Stimulated activated naive CD8-positive, alpha-beta T cell treated with anti-CD3 and anti-CD28 coated beads, Interleukin-15, amount 100 ng/mL, for 72 hours (primary cell): ENCODE results near the gene KCNE1.
"Not testable (repeated sequence)": the region's sequence is repeated elsewhere in the genome, so short reads cannot be mapped to it uniquely, and the experiment has no call there.

Source experiments
- ATAC-seq: fragments of 150-1000 bp; cut with Tn5 transposase; 2 replicates; pipeline ENCODE4 v1.10.0; 2021; ENCODE audit warnings: mild to moderate bottlenecking, moderate library complexity
- DNase-seq, 2 donors: peaks; one replicate each; pipeline ENCODE4 v3.0.0; 2021 to 2022
- H3K27ac Mint-ChIP-seq, 2 donors: one replicate each; pipeline ENCODE4 v1.8.0; 2022; ENCODE audit warnings: mild to moderate bottlenecking in 2 of 2, mixed read lengths in 2 of 2, moderate library complexity in 2 of 2
- H3K27me3 Mint-ChIP-seq: one replicate; pipeline ENCODE4 v1.8.0; 2022; ENCODE audit warnings: mixed read lengths
- H3K4me1 Mint-ChIP-seq: one replicate; pipeline ENCODE4 v1.8.0; 2022; ENCODE audit warnings: mild to moderate bottlenecking, mixed read lengths
- H3K4me3 Mint-ChIP-seq, 2 donors: one replicate each; pipeline ENCODE4 v1.8.0; 2022; ENCODE audit warnings: mild to moderate bottlenecking in 2 of 2, mixed read lengths in 2 of 2, moderate library complexity in 1 of 2
- H3K9me3 Mint-ChIP-seq, 2 donors: one replicate each; pipeline ENCODE4 v1.8.0; 2022; ENCODE audit warnings: mixed read lengths in 2 of 2

The KCNE1 gene

GRCh38 chr21:34511787-34512455, at the start of gene KCNE1:
KCNE1 (minus strand) TSS chr21:34512210; CDS start chr21:34449634, 62,576 bp downstream.
- peaks cover 15% of the 10 kb centered on the region for H3K27me3 Mint-ChIP-seq
- no peak within 1 kb of the TSS for H3K4me3 Mint-ChIP-seq
- peaks cover 5% of the 10 kb centered on the region for H3K4me1 Mint-ChIP-seq
- H3K9me3 Mint-ChIP-seq, result no peaks in the 10 kb centered on the region
- DNase-seq (no peak), ATAC-seq (no peak)
- H3K27ac Mint-ChIP-seq, result no peak within 1 kb of the TSS

- Mint-ChIP-seq H3K9me3 (no peaks in the 10 kb centered on the region), H3K27me3 (no peaks in the 10 kb centered on the region), H3K27ac (no peak overlapping the region), H3K4me3 (no peak overlapping the region), H3K4me1 (no peaks in the 10 kb centered on the region)
- ATAC-seq, result no peak
- no peak for DNase-seq
Observed at GRCh38 chr21:34561806-34562205, 49.8 kb upstream of the KCNE1 start.

- DNase-seq (no peak), ATAC-seq (no peak)
- Mint-ChIP-seq H3K4me1 (no peaks in the 10 kb centered on the region), H3K4me3 (no peak overlapping the region), H3K27me3 (no peaks in the 10 kb centered on the region), H3K27ac (peak overlapping the region in 1 of 2 donors; percentile 22), H3K9me3 (no peaks in the 10 kb centered on the region)
Observed at GRCh38 chr21:34560609-34561008, 48.6 kb upstream of the KCNE1 start.

- no peak overlapping the region for H3K27ac Mint-ChIP-seq
Observed at GRCh38 chr21:34560021-34560420, 48.0 kb upstream of the KCNE1 start.

GRCh38 chr21:34559089-34559631, 47.1 kb upstream of the KCNE1 start:
- Mint-ChIP-seq H3K4me1 (no peaks in the 10 kb centered on the region), H3K27me3 (no peaks in the 10 kb centered on the region), H3K4me3 (no peak overlapping the region), H3K27ac (no peak overlapping the region), H3K9me3 (peaks cover 12% of the 10 kb centered on the region in 2 donors)
- DNase-seq (no peak), ATAC-seq (no peak)

More at GRCh38 chr21:34560021-34560420, 48.0 kb upstream of the KCNE1 start:
- Mint-ChIP-seq H3K27me3 (no peaks in the 10 kb centered on the region), H3K4me3 (no peak overlapping the region), H3K4me1 (no peaks in the 10 kb centered on the region), H3K9me3 (peaks cover 3 to 4% of the 10 kb centered on the region in 2 donors)
- ATAC-seq (no peak), DNase-seq (no peak)

- H3K27me3 Mint-ChIP-seq, result no peaks in the 10 kb centered on the region
- peaks cover under 1% of the 10 kb centered on the region for H3K4me1 Mint-ChIP-seq
- no peak for ATAC-seq
- no peak for DNase-seq
- peaks cover 12 to 13% of the 10 kb centered on the region in 2 donors for H3K9me3 Mint-ChIP-seq
- no peak overlapping the region for H3K27ac Mint-ChIP-seq
- no peak overlapping the region for H3K4me3 Mint-ChIP-seq
Observed at GRCh38 chr21:34558166-34558565, 46.2 kb upstream of the KCNE1 start.

- no peaks in the 10 kb centered on the region for H3K27me3 Mint-ChIP-seq
- H3K27ac Mint-ChIP-seq, result no peak overlapping the region
- H3K4me3 Mint-ChIP-seq, result no peak overlapping the region
- peaks cover 6% of the 10 kb centered on the region for H3K4me1 Mint-ChIP-seq
- peaks cover 12 to 13% of the 10 kb centered on the region in 2 donors for H3K9me3 Mint-ChIP-seq
- ATAC-seq (no peak), DNase-seq (no peak)
Observed at GRCh38 chr21:34557261-34557660, 45.3 kb upstream of the KCNE1 start.

GRCh38 chr21:34554670-34555069, 42.7 kb upstream of the KCNE1 start:
- H3K4me3 Mint-ChIP-seq, ATAC-seq, H3K4me1 Mint-ChIP-seq, H3K27ac Mint-ChIP-seq, H3K27me3 Mint-ChIP-seq, DNase-seq: not testable (repeated sequence)
- H3K9me3 Mint-ChIP-seq, result peaks cover 12 to 13% of the 10 kb centered on the region in 2 donors

- no peak for ATAC-seq
Observed at GRCh38 chr21:34554227-34554626, 42.2 kb upstream of the KCNE1 start.

GRCh38 chr21:34553151-34553952, 41.3 kb upstream of the KCNE1 start:
- no peak for DNase-seq
- Mint-ChIP-seq H3K27ac (no peak overlapping the region), H3K27me3 (no peaks in the 10 kb centered on the region), H3K9me3 (peaks cover 12 to 13% of the 10 kb centered on the region in 2 donors), H3K4me3 (no peak overlapping the region), H3K4me1 (peaks cover 6% of the 10 kb centered on the region)
- no peak for ATAC-seq

More at GRCh38 chr21:34554227-34554626, 42.2 kb upstream of the KCNE1 start:
- no peak overlapping the region for H3K4me3 Mint-ChIP-seq
- peak overlapping the region; percentile 48 to 72 for H3K27ac Mint-ChIP-seq
- H3K4me1 Mint-ChIP-seq, result peaks cover 6% of the 10 kb centered on the region
- peaks cover 12 to 13% of the 10 kb centered on the region in 2 donors for H3K9me3 Mint-ChIP-seq
- H3K27me3 Mint-ChIP-seq, result no peaks in the 10 kb centered on the region
- no peak for DNase-seq

- Mint-ChIP-seq H3K9me3 (peaks cover 12 to 13% of the 10 kb centered on the region in 2 donors), H3K4me3 (no peak overlapping the region), H3K4me1 (peaks cover 6% of the 10 kb centered on the region), H3K27ac (no peak overlapping the region), H3K27me3 (no peaks in the 10 kb centered on the region)
- DNase-seq, result no peak
- no peak for ATAC-seq
Observed at GRCh38 chr21:34552360-34553098, 40.5 kb upstream of the KCNE1 start.

GRCh38 chr21:34550182-34550799, 38.3 kb upstream of the KCNE1 start:
- Mint-ChIP-seq H3K4me3 (no peak overlapping the region), H3K27me3 (no peaks in the 10 kb centered on the region), H3K9me3 (peaks cover 11 to 12% of the 10 kb centered on the region in 2 donors), H3K27ac (no peak overlapping the region), H3K4me1 (peaks cover 25% of the 10 kb centered on the region)
- ATAC-seq, result no peak
- DNase-seq, result no peak

GRCh38 chr21:34548781-34549376, 36.9 kb upstream of the KCNE1 start:
- peaks cover 39% of the 10 kb centered on the region for H3K4me1 Mint-ChIP-seq
- H3K4me3 Mint-ChIP-seq, result no peak overlapping the region
- H3K27ac Mint-ChIP-seq, result no peak overlapping the region
- no peaks in the 10 kb centered on the region for H3K9me3 Mint-ChIP-seq
- no peak for ATAC-seq
- no peaks in the 10 kb centered on the region for H3K27me3 Mint-ChIP-seq
- no peak for DNase-seq

- H3K9me3 Mint-ChIP-seq, result peaks cover 5 to 7% of the 10 kb centered on the region in 2 donors
- H3K4me1 Mint-ChIP-seq, result peaks cover 40% of the 10 kb centered on the region
- no peaks in the 10 kb centered on the region for H3K27me3 Mint-ChIP-seq
- no peak overlapping the region for H3K4me3 Mint-ChIP-seq
- no peak for DNase-seq
- no peak overlapping the region for H3K27ac Mint-ChIP-seq
- no peak for ATAC-seq
Observed at GRCh38 chr21:34546542-34546941, 34.5 kb upstream of the KCNE1 start.
